NT2/D1 (cell line): ENCODE measurements around the gene TTLL5.

Experiments
- SUZ12 ChIP-seq: IDR thresholded peaks from 2 replicates; pipeline ENCODE4 v1.6.1; 2011; ENCODE audit not compliant: insufficient read length, insufficient read depth; ENCODE audit errors: extremely low read depth
- YY1 ChIP-seq: IDR thresholded peaks from 2 replicates; pipeline ENCODE4 v1.6.1; 2011; ENCODE audit not compliant: insufficient read length, insufficient read depth

GRCh38 chr14:75888945-75889344 lies 227.9 kb downstream of the TTLL5 start:
- TF ChIP-seq SUZ12, result no peak
- TF ChIP-seq YY1, result no peak
